T-helper 2 cell treated with Interferon-gamma antibody and Interleukin-4, amounts not matched to agents 5 μg/mL and 100 μg/mL, for 36 hours (primary cell): ENCODE measurements around the gene UBE2C.
"Not testable (repeated sequence)": the region's sequence is repeated elsewhere in the genome, so short reads cannot be mapped to it uniquely, and the experiment has no call there.

Experiments used
- DNase-seq: peaks from one replicate; pipeline ENCODE4 v3.0.0; 2021; ENCODE audit warnings: low spot score
- H3K27ac Mint-ChIP-seq: one replicate; pipeline ENCODE4 v1.8.0; 2021; ENCODE audit warnings: mild to moderate bottlenecking, mixed read lengths
- H3K27me3 Mint-ChIP-seq: one replicate; pipeline ENCODE4 v1.8.0; 2021; ENCODE audit warnings: low read depth, mixed read lengths
- H3K36me3 Mint-ChIP-seq: one replicate; pipeline ENCODE4 v1.8.0; 2021; ENCODE audit warnings: low read depth, mixed read lengths
- H3K4me1 Mint-ChIP-seq: one replicate; pipeline ENCODE4 v1.8.0; 2021; ENCODE audit warnings: low read depth, mixed read lengths
- H3K4me3 Mint-ChIP-seq: one replicate; pipeline ENCODE4 v1.8.0; 2022; ENCODE audit warnings: mild to moderate bottlenecking, moderate library complexity, mixed read lengths
- H3K9me3 Mint-ChIP-seq: one replicate; pipeline ENCODE4 v1.8.0; 2021; ENCODE audit warnings: mixed read lengths

Gene UBE2C

GRCh38 chr20:45816951-45817350 is 4.5 kb downstream of the UBE2C start:
- Mint-ChIP-seq H3K4me1 (peaks cover 23% of the 10 kb centered on the region), H3K27me3 (peaks cover 5% of the 10 kb centered on the region), H3K9me3 (no peaks in the 10 kb centered on the region), H3K36me3 (peaks cover 39% of the 10 kb centered on the region), H3K4me3 (no peak overlapping the region), H3K27ac (no peak overlapping the region)
- no peak for DNase-seq

- Mint-ChIP-seq H3K27ac (no peak overlapping the region), H3K9me3 (no peaks in the 10 kb centered on the region), H3K4me1 (peaks cover 23% of the 10 kb centered on the region), H3K27me3 (peaks cover 11% of the 10 kb centered on the region), H3K36me3 (peaks cover 34% of the 10 kb centered on the region), H3K4me3 (no peak overlapping the region)
- no peak for DNase-seq
Measured at GRCh38 chr20:45817376-45818194, 5.1 kb downstream of the UBE2C start.

GRCh38 chr20:45818239-45818638 is 5.8 kb downstream of the UBE2C start:
- Mint-ChIP-seq H3K27me3 (peaks cover 18% of the 10 kb centered on the region), H3K9me3 (no peaks in the 10 kb centered on the region), H3K36me3 (peaks cover 28% of the 10 kb centered on the region), H3K27ac (no peak overlapping the region), H3K4me1 (peaks cover 25% of the 10 kb centered on the region), H3K4me3 (no peak overlapping the region)
- DNase-seq = no peak

GRCh38 chr20:45819466-45819865 is 7.0 kb downstream of the UBE2C start:
- no peak for DNase-seq
- Mint-ChIP-seq H3K36me3 (peaks cover 23% of the 10 kb centered on the region), H3K9me3 (no peaks in the 10 kb centered on the region), H3K4me3 (no peak overlapping the region), H3K4me1 (peaks cover 25% of the 10 kb centered on the region), H3K27me3 (peaks cover 29% of the 10 kb centered on the region), H3K27ac (no peak overlapping the region)

- Mint-ChIP-seq H3K27me3 (peaks cover 33% of the 10 kb centered on the region), H3K9me3 (no peaks in the 10 kb centered on the region), H3K36me3 (peaks cover 9% of the 10 kb centered on the region), H3K27ac (no peak overlapping the region), H3K4me3 (no peak overlapping the region), H3K4me1 (peaks cover 20% of the 10 kb centered on the region)
- DNase-seq = no peak
Measured at GRCh38 chr20:45821947-45822346, 9.5 kb downstream of the UBE2C start.

- H3K27ac Mint-ChIP-seq = no peak overlapping the region
- H3K27me3 Mint-ChIP-seq = peaks cover 33% of the 10 kb centered on the region
- no peaks in the 10 kb centered on the region for H3K9me3 Mint-ChIP-seq
- H3K4me3 Mint-ChIP-seq = no peak overlapping the region
- peaks cover 4% of the 10 kb centered on the region for H3K36me3 Mint-ChIP-seq
- H3K4me1 Mint-ChIP-seq = peaks cover 17% of the 10 kb centered on the region
- no peak for DNase-seq
Measured at GRCh38 chr20:45822857-45823256, 10.4 kb downstream of the UBE2C start.

- Mint-ChIP-seq H3K4me3 (peak overlapping the region; percentile 75), H3K36me3 (peaks cover 4% of the 10 kb centered on the region), H3K4me1 (peaks cover 17% of the 10 kb centered on the region), H3K27ac (peak overlapping the region; percentile 71), H3K9me3 (no peaks in the 10 kb centered on the region), H3K27me3 (peaks cover 35% of the 10 kb centered on the region)
- peak; percentile 32 for DNase-seq
Measured at GRCh38 chr20:45823949-45824835, 11.7 kb downstream of the UBE2C start.

- Mint-ChIP-seq H3K4me3 (no peak overlapping the region), H3K4me1 (peaks cover 15% of the 10 kb centered on the region), H3K9me3 (no peaks in the 10 kb centered on the region), H3K27ac (no peak overlapping the region), H3K36me3 (peaks cover 1% of the 10 kb centered on the region), H3K27me3 (peaks cover 38% of the 10 kb centered on the region)
- DNase-seq = no peak
Measured at GRCh38 chr20:45826381-45827019, 14.1 kb downstream of the UBE2C start.

GRCh38 chr20:45827030-45827652 is 14.7 kb downstream of the UBE2C start, which contains the start of gene TNNC2:
Gene TNNC2, minus strand, starts transcription at chr20:45827312. Its CDS starts 64 bp downstream, at chr20:45827248.
- H3K36me3 Mint-ChIP-seq = peaks cover 1% of the 10 kb centered on the region
- peaks cover 15% of the 10 kb centered on the region for H3K4me1 Mint-ChIP-seq
- no peak for DNase-seq
- no peak within 1 kb of the TSS for H3K27ac Mint-ChIP-seq
- H3K27me3 Mint-ChIP-seq = peaks cover 36% of the 10 kb centered on the region
- H3K4me3 Mint-ChIP-seq = no peak within 1 kb of the TSS
- H3K9me3 Mint-ChIP-seq = no peaks in the 10 kb centered on the region

GRCh38 chr20:45827712-45828111 is 15.3 kb downstream of the UBE2C start:
- peaks cover 13% of the 10 kb centered on the region for H3K4me1 Mint-ChIP-seq
- H3K4me3 Mint-ChIP-seq = no peak overlapping the region
- no peak for DNase-seq
- no peak overlapping the region for H3K27ac Mint-ChIP-seq
- H3K9me3 Mint-ChIP-seq = no peaks in the 10 kb centered on the region
- peaks cover 1% of the 10 kb centered on the region for H3K36me3 Mint-ChIP-seq
- H3K27me3 Mint-ChIP-seq = peaks cover 31% of the 10 kb centered on the region

GRCh38 chr20:45828589-45828988 is 16.1 kb downstream of the UBE2C start:
- DNase-seq = no peak
- Mint-ChIP-seq H3K27ac (no peak overlapping the region), H3K4me3 (no peak overlapping the region), H3K27me3 (peaks cover 29% of the 10 kb centered on the region), H3K36me3 (peaks cover 1% of the 10 kb centered on the region), H3K9me3 (no peaks in the 10 kb centered on the region), H3K4me1 (peaks cover 16% of the 10 kb centered on the region)

- not testable (repeated sequence) for H3K9me3 Mint-ChIP-seq, H3K36me3 Mint-ChIP-seq, H3K4me3 Mint-ChIP-seq, H3K27ac Mint-ChIP-seq, DNase-seq
- Mint-ChIP-seq H3K27me3 (peaks cover 19% of the 10 kb centered on the region), H3K4me1 (peaks cover 12% of the 10 kb centered on the region)
Measured at GRCh38 chr20:45829673-45830106, 17.2 kb downstream of the UBE2C start.

GRCh38 chr20:45832619-45833018 is 20.2 kb downstream of the UBE2C start:
- no peaks in the 10 kb centered on the region for H3K36me3 Mint-ChIP-seq

More at GRCh38 chr20:45832619-45833018, 20.2 kb downstream of the UBE2C start:
- peaks cover 20% of the 10 kb centered on the region for H3K4me1 Mint-ChIP-seq
- no peaks in the 10 kb centered on the region for H3K9me3 Mint-ChIP-seq
- H3K4me3 Mint-ChIP-seq = peak overlapping the region; percentile 88
- H3K27ac Mint-ChIP-seq = peak overlapping the region; percentile 65
- peaks cover 16% of the 10 kb centered on the region for H3K27me3 Mint-ChIP-seq
- DNase-seq = no peak
